CD4-positive, alpha-beta T cell treated with Interferon gamma for 1 hour (primary cell): ENCODE measurements around the gene FAT3.

Experiments used
- DNase-seq: peaks from one replicate; pipeline ENCODE4 v3.0.0-alpha.2; 2020

FAT3 gene

GRCh38 chr11:92224407-92225124 is at the start of gene FAT3:
Gene FAT3, plus strand, starts transcription at chr11:92224818. Its CDS starts 127,295 bp downstream, at chr11:92352113.
- DNase-seq = no peak

DNA sequence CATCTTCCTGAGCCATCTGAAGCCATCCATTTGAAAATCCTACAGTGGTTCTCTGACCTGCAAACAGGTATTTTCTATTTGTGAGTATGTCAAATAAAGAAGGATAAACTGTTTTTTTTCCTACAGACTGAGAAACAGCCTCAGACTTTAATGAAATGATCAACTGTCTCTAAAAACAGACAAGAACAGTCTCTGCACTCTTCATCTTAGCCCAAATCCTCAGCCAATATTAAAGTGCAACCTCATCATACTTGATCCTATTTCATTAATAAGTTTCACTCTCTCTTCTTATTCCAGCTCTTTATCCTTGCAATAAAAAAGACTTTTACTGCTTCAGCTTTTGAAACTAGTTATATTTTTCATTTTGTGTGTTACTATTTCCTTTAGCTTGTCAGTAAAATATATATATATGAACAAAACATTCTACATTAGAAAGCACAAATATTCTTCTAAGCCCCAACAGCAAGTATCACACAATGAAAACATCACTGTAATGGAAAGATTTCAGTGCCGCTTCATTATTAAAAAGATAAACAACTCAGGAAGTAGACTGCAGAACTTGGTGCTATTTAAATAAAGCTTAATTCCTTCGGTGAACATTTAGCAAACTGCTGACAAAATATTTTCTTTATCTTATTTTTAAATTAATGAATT is 45.5 kb upstream of the FAT3 start:
- DNase-seq = no peak

- no peak for DNase-seq
Measured at GRCh38 chr11:92180226-92180625, 44.4 kb upstream of the FAT3 start.

GRCh38 chr11:92180664-92181251 is 43.9 kb upstream of the FAT3 start:
- DNase-seq = no peak

DNA sequence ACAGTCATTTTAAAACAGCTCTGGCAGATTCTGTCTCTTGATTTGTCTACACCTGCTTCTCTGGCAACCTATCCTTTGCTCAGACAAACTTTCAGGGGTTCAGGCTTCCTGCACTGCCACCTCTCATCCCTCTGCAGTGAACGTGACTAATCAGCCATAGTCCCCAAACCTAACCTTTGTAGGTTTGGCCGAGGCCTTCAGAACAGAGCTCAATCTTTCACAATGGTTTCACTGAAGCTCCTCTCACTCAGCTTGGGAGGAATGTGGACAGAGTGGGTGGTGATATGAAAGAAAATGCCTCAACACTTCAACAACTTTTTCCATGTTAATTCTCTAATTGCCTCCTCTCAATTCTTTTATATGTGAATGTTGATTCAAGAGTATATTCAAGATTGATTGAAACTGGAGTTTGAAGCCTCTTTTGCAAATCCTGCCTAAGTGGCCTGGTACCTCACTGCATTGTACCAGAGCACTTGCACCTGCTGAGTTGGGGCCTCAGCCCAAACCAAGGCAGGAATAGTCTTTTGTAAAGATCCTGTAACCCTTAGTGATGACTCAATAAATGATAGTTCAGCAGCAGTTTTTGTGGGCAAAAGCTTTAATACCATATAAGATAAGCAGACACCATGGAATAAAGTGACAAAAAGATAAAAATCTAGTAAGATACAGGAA is 33.9 kb upstream of the FAT3 start:
- no peak for DNase-seq

- no peak for DNase-seq
Measured at GRCh38 chr11:92192141-92192540, 32.5 kb upstream of the FAT3 start.

DNA sequence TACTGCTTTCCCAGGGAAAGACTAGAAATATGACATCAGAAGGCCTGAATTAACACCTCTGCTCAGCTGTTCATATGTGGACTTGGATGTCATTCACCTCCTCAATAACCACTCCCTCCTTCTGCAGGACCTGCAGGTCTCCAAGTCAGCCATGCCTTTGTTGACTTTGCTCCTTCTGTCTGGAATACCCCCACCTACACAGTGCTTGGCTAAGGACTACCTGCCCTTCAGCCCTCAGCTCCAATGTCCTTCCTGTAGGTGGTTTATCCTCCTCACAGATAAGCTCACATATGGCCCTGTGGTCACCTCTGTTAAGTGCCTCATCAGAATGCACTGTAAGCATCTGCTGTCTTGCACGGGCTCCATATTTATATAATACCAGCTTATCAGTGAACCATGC is 26.4 kb upstream of the FAT3 start:
- no peak for DNase-seq

DNA sequence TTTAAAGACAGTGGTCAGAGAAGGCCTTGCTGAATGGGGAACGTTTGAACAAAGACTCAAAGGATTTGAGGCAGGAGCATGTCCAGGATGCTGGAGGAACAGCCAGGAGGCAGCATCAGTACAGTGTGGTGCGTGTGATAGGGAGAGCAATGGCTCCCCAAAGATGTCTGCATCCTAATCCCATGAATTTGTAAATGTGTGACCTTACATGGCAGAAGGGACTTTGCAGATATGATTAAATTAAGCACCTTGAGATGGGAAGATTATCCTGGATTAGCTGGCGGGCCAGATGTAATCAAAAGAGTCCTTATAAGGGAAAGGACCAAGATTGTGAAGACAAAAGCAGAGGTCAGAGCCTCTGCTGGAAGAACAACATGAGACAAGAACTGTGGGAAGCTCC is 24.6 kb upstream of the FAT3 start:
- DNase-seq = no peak

DNA sequence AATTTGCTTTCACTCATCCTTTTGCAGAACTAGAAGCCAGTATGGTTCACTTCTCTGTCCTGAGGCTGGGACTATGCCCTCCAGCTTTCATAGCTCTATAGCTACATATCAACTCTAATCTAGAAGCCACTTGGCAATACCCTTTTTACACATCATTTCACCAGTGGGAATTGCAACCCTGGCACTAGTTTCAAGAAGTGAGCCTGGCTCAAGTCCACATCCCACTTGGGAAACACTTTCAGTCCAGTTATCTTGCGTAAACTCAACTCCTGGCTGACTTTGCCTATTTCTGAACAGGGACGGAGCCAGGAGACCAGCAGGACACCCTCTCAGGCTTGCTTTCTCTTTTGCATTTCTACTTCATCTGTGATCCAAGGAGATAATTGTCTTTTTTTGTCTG is 19.9 kb upstream of the FAT3 start:
- DNase-seq = no peak

GRCh38 chr11:92206441-92206840 is 18.2 kb upstream of the FAT3 start:
- DNase-seq = no peak

- DNase-seq = no peak
Measured at GRCh38 chr11:92211576-92212167, 12.9 kb upstream of the FAT3 start.

GRCh38 chr11:92212530-92212929 is 12.1 kb upstream of the FAT3 start:
- DNase-seq = no peak

- no peak for DNase-seq
Measured at GRCh38 chr11:92216789-92217188, 7.8 kb upstream of the FAT3 start.

- DNase-seq = no peak
Measured at GRCh38 chr11:92219476-92219875, 5.1 kb upstream of the FAT3 start.

GRCh38 chr11:92222701-92223100 is 1.9 kb upstream of the FAT3 start:
- DNase-seq = no peak

DNA sequence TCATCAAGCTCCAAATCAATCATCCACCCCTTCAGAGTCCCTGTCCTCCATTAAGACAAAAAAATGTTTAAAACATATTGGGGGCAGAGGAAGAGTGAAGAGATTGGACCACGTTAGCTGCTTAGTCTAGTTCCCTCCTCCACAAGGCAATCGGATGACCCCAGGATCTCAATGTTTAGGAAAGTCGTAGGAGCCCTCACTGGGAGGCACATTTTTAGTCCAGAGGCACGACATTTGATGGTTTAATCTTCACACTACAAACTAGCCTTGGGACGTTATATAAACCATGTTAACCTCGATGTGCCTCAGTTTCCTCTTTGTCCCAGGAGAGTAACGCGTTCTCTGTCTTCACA is 588 bp upstream of the FAT3 start:
- no peak for DNase-seq

- DNase-seq = no peak
Measured at GRCh38 chr11:92225125-92225567, 528 bp downstream of the FAT3 start.

GRCh38 chr11:92225568-92226330 is 1.1 kb downstream of the FAT3 start:
- DNase-seq = no peak

DNA sequence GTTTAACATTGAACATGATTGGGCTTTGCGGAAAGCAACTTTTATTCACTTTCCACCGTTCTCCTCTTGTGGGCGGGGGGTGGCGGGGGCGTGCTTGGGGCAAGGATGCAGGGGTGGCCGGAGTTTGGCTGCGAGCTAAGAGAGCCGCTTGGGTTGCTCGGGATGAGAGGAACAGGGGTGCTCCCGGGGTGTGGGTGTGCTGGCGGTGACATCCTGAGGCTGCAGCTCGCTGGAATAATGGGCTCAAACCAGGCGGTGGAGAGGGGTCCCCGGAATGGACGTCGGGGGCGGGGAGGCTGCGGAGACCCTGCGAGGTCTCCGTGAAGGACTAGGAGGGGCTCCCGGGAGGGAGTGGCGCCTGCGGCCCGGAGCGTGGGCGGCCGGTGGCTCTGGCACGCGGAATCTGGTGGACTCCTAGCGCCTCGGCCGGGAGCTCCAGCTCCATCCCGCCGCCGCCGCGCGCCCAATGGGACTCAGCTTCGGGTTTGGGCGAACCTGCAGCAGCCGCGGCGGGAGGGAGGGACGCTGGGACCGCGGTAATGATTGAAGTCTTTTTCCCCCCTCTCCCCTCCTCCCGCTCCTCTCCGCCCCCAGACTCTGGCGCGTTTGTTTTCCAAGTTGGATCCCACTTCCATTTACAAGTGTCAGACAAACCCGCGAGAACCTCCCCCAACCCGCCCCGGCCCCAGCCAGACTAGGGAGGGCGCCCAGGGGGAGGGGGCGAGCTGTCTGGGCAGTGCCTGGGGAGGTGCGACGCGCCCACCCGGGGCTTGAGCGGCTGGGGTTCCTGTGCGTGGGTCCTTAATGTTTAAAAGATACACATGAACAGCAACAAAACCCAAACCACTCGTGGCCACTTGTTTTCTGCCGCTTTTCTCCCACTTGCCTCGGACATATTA is 2.0 kb downstream of the FAT3 start:
- no peak for DNase-seq

GRCh38 chr11:92227230-92227814 is 2.7 kb downstream of the FAT3 start:
- DNase-seq = no peak
